Keratinocyte (primary cell): ENCODE data around the gene TRAF3IP1. TPM values are rescaled to one million over a fixed set of nuclear protein-coding genes. Genes with fewer than 3 reads are reported as not detected.

Experiments used
- DNase-seq: peaks from one replicate; pipeline ENCODE4 v3.0.0-alpha.2; 2011; ENCODE audit warnings: low read depth, missing footprints, low spot score
- FAIRE-seq: peaks from 2 replicates; lab custom pipeline; 2011; peaks lifted over from hg19 to GRCh38; lab: Jason Lieb, UNC
- H2AFZ ChIP-seq: 2 replicates; pipeline ENCODE4 v1.6.0; 2012; ENCODE audit warnings: low read length, control low read depth, inconsistent platforms; ENCODE audit not compliant: control insufficient read depth
- H3K27ac ChIP-seq: 2 replicates; pipeline ENCODE4 v1.5.1; 2011; ENCODE audit warnings: low read length; ENCODE audit not compliant: control insufficient read depth, insufficient read depth
- H3K27me3 ChIP-seq: 3 replicates; pipeline ENCODE4 v1.6.0; 2011; ENCODE audit warnings: low read length; ENCODE audit not compliant: control insufficient read depth, insufficient read depth; ENCODE audit errors: extremely low read depth
- H3K36me3 ChIP-seq, 2 experiments: 2 replicates in 1 of 2; 3 replicates in 1 of 2; pipeline ENCODE4 v1.5.1; 2011; ENCODE audit warnings: low read length in 2 of 2, mild to moderate bottlenecking in 1 of 2; ENCODE audit not compliant: control insufficient read depth in 2 of 2, insufficient read depth in 2 of 2; ENCODE audit errors: extremely low read depth in 1 of 2
- H3K4me1 ChIP-seq: 3 replicates; pipeline ENCODE4 v1.5.1; 2011; ENCODE audit warnings: low read length; ENCODE audit not compliant: control insufficient read depth, insufficient read depth; ENCODE audit errors: extremely low read depth
- H3K4me2 ChIP-seq: 3 replicates; pipeline ENCODE4 v1.6.0; 2011; ENCODE audit warnings: low read depth, low read length; ENCODE audit not compliant: control insufficient read depth, insufficient read depth; ENCODE audit errors: extremely low read depth
- H3K4me3 ChIP-seq, 3 experiments: fragments of 200-600 bp in 1 of 3; sonication (generic) in 1 of 3; 2 replicates in 2 of 3; 3 replicates in 1 of 3; pipeline ENCODE4 v1.5.1; 2011 to 2016; ENCODE audit warnings: low read length in 3 of 3, mild to moderate bottlenecking in 3 of 3, control low read depth in 2 of 3, inconsistent platforms in 1 of 3, low read depth in 1 of 3, mixed read lengths in 1 of 3, mixed run types in 1 of 3, moderate library complexity in 1 of 3; ENCODE audit not compliant: control insufficient read depth in 2 of 3, insufficient read depth in 2 of 3; ENCODE audit errors: extremely low read depth in 1 of 3
- H3K79me2 ChIP-seq: 2 replicates; pipeline ENCODE4 v1.6.0; 2012; ENCODE audit warnings: low read length; ENCODE audit not compliant: control insufficient read depth, insufficient read depth
- H3K9ac ChIP-seq: 3 replicates; pipeline ENCODE4 v1.6.0; 2011; ENCODE audit warnings: low read length; ENCODE audit not compliant: control insufficient read depth, insufficient read depth; ENCODE audit errors: extremely low read depth
- H3K9me1 ChIP-seq: 3 replicates; pipeline ENCODE4 v1.6.0; 2011; ENCODE audit warnings: low read length; ENCODE audit not compliant: control insufficient read depth, insufficient read depth; ENCODE audit errors: extremely low read depth
- H3K9me3 ChIP-seq: 2 replicates; pipeline ENCODE4 v1.5.1; 2012; ENCODE audit warnings: low read depth, low read length; ENCODE audit not compliant: control insufficient read depth
- H4K20me1 ChIP-seq: 3 replicates; pipeline ENCODE4 v1.6.0; 2011; ENCODE audit warnings: low read length; ENCODE audit not compliant: control insufficient read depth, insufficient read depth; ENCODE audit errors: extremely low read depth
- CTCF ChIP-seq, 3 experiments: IDR thresholded peaks in 1 of 3; conservative IDR thresholded peaks in 1 of 3; optimal IDR thresholded peaks in 1 of 3; 2 replicates in 2 of 3; 3 replicates in 1 of 3; pipeline versions ENCODE3 to v1.5.1; 2011; ENCODE audit warnings: low read length in 3 of 3, mild to moderate bottlenecking in 3 of 3, moderate library complexity in 2 of 3, control low read depth in 1 of 3, inconsistent platforms in 1 of 3; ENCODE audit not compliant: insufficient read depth in 2 of 3; ENCODE audit errors: extremely low read depth in 1 of 3
- EZH2 ChIP-seq: IDR thresholded peaks from one replicate; pipeline ENCODE4 v1.6.1; 2012; ENCODE audit warnings: inconsistent platforms, mild to moderate bottlenecking, low read length, moderate library complexity
- dilution Hi-C: fragments of 300-500 bp; cut with MboI; formaldehyde crosslinking; loops from one replicate; pipeline ENCODE4 v1.7.0; 2020; ENCODE audit warnings: low sequenced_read_pairs; ENCODE audit not compliant: extremely low pct_ligation_motif_present
- polyA plus RNA-seq, 5 experiments: library from polyadenylated mRNA; depleted of rRNA in 3 of 5; stranded (reverse) in 3 of 5; stranded (forward) in 1 of 5; unstranded in 1 of 5; fragments of >200 nt; gene quantifications; 1 replicate in 1 of 5; 2 replicates in 3 of 5; 3 replicates in 1 of 5; pipeline versions ENCODE4 v1.2.1 to v1.2.3, GENCODE V29; 2011 to 2012; ENCODE audit warnings: missing spikeins in 2 of 5, low read depth in 1 of 5, low replicate concordance in 1 of 5

The TRAF3IP1 gene
- polyA plus RNA-seq, 1 donor (not counting 4 experiments of a cell fraction or from before 2014, with no cell fraction given): 7.0 TPM

- no peak overlapping the region for H3K27ac ChIP-seq
- dilution Hi-C loops: no loop called here
- no peak for DNase-seq
Observed at GRCh38 chr2:238409341-238410199, 89.3 kb downstream of the TRAF3IP1 start.

DNA sequence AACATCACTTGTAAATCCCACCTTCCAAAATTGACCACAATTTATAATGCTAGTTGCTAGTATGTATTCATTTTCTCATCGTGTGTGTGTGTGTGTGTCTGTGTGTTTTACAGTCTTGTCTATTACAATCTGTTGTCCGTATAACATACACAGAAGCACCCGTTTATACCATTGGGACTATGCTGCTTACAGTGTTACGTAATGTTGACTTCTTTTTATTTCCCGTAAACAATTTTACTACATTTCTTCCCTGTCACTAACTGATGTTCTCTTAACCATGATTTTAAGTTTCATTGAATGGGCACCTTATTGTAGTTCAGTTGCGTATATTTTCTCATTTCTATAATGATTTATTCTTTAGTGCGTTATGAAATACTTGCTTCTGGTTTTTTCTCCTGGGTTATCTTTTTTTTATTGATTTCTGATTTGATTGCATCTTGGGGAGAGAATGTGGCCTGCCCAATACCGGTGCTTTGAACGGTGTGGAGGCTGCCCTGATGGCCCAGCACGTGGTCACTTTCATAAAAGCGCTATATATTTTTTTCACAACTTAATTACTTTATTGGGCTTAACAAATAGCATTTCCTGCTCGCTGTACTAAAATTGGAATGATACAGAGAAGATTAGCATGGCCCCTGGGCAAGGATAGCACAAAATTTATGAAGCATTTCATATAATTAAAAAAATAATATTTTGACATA, 91.9 kb downstream of the TRAF3IP1 start:
- H3K27ac ChIP-seq: no peak overlapping the region
- no peaks in the 10 kb centered on the region for H3K4me1 ChIP-seq
- H3K9ac ChIP-seq: no peak overlapping the region
- no peak overlapping the region for H3K4me3 ChIP-seq
- no peaks in the 10 kb centered on the region for H3K79me2 ChIP-seq
- FAIRE-seq (no peak), DNase-seq (no peak)
- H3K9me3 ChIP-seq: peaks cover 2% of the 10 kb centered on the region
- no peak overlapping the region for H3K4me2 ChIP-seq
- H2AFZ ChIP-seq: no peak overlapping the region
- no peaks in the 10 kb centered on the region for H3K9me1 ChIP-seq
- no peak for TF ChIP-seq EZH2
- peaks cover 0 to 3% of the 10 kb centered on the region in 2 experiments for H3K36me3 ChIP-seq
- no peaks in the 10 kb centered on the region for H3K27me3 ChIP-seq
- dilution Hi-C loops: no loop called here
- H4K20me1 ChIP-seq: no peaks in the 10 kb centered on the region

More at GRCh38 chr2:238409341-238410199, 89.3 kb downstream of the TRAF3IP1 start:
- H3K4me3 ChIP-seq: no peak overlapping the region
- H2AFZ ChIP-seq: no peak overlapping the region
- no peaks in the 10 kb centered on the region for H4K20me1 ChIP-seq
- FAIRE-seq: no peak
- H3K79me2 ChIP-seq: no peaks in the 10 kb centered on the region
- peaks cover 0 to 5% of the 10 kb centered on the region in 2 experiments for H3K36me3 ChIP-seq
- no peak overlapping the region for H3K9ac ChIP-seq
- H3K9me1 ChIP-seq: no peaks in the 10 kb centered on the region
- no peaks in the 10 kb centered on the region for H3K27me3 ChIP-seq
- H3K4me1 ChIP-seq: no peaks in the 10 kb centered on the region
- H3K9me3 ChIP-seq: no peaks in the 10 kb centered on the region
- TF ChIP-seq CTCF (optimal IDR thresholded peaks at IDR 0.05 in 1 of 3, IDR thresholded peaks at IDR 0.05 in 1 of 3, conservative IDR thresholded peaks at IDR 0.05 in 1 of 3; ENCODE audit: extremely low read depth in 1 of 3, insufficient read depth in 2 of 3, low read length in 3 of 3) (no peak), EZH2 (no peak)
- H3K4me2 ChIP-seq: no peak overlapping the region
